HG03565 (cell line): ENCODE measurements around the gene RHBDD1.

Experiments used
- ATAC-seq: cut with Tn5 transposase; IDR thresholded peaks from one replicate; pipeline ENCODE4 v1.9.1; 2021; ENCODE audit warnings: mild to moderate bottlenecking, moderate library complexity; ENCODE audit not compliant: unreplicated experiment

RHBDD1 gene

GRCh38 chr2:226883296-226883795 lies 47.5 kb downstream of the RHBDD1 start:
- ATAC-seq: no peak

GRCh38 chr2:226884166-226884565 lies 48.3 kb downstream of the RHBDD1 start:
- ATAC-seq: no peak

GRCh38 chr2:226885769-226886435 lies 50.0 kb downstream of the RHBDD1 start:
- no peak for ATAC-seq

GRCh38 chr2:226887940-226888339 lies 52.1 kb downstream of the RHBDD1 start:
- ATAC-seq: no peak

GRCh38 chr2:226888378-226888965 lies 52.6 kb downstream of the RHBDD1 start:
- ATAC-seq: no peak

- no peak for ATAC-seq
These were observed 53.1 kb downstream of the RHBDD1 start for GRCh38 chr2:226888971-226889370.

GRCh38 chr2:226890286-226890685 lies 54.4 kb downstream of the RHBDD1 start:
- no peak for ATAC-seq

- no peak for ATAC-seq
These were observed 56.1 kb downstream of the RHBDD1 start for GRCh38 chr2:226891780-226892590.

GRCh38 chr2:226892729-226893128 lies 56.9 kb downstream of the RHBDD1 start:
- no peak for ATAC-seq

GRCh38 chr2:226893216-226893615 lies 57.4 kb downstream of the RHBDD1 start:
- ATAC-seq: no peak

GRCh38 chr2:226894752-226895151 lies 58.9 kb downstream of the RHBDD1 start:
- no peak for ATAC-seq

GRCh38 chr2:226895579-226895978 lies 59.7 kb downstream of the RHBDD1 start:
- ATAC-seq: no peak

GRCh38 chr2:226898121-226898520 lies 62.3 kb downstream of the RHBDD1 start:
- ATAC-seq: no peak

GRCh38 chr2:226898897-226899296 lies 63.0 kb downstream of the RHBDD1 start:
- ATAC-seq: no peak

GRCh38 chr2:226902041-226902966 lies 66.5 kb downstream of the RHBDD1 start:
- ATAC-seq: no peak

GRCh38 chr2:226903179-226903578 lies 67.3 kb downstream of the RHBDD1 start:
- ATAC-seq: no peak

GRCh38 chr2:226904592-226904991 lies 68.7 kb downstream of the RHBDD1 start:
- ATAC-seq: peak; percentile 50

- peak; percentile 1 for ATAC-seq
These were observed 69.9 kb downstream of the RHBDD1 start for GRCh38 chr2:226905718-226906117.

- peak; percentile 77 for ATAC-seq
These were observed 70.4 kb downstream of the RHBDD1 start for GRCh38 chr2:226906163-226906693.

- no peak for ATAC-seq
These were observed 73.3 kb downstream of the RHBDD1 start for GRCh38 chr2:226909126-226909525.
